Cerebellar cortex (tissue), 1 donor: ENCODE measurements around the gene NAA38.
A peak's percentile ranks its signal among the peaks of the same experiment; 100 is the strongest.

Experiments used
- DNase-seq: peaks from one replicate; pipeline ENCODE4 v3.0.0-alpha.2; 2015; ENCODE audit warnings: low spot score

Gene NAA38, protein sequence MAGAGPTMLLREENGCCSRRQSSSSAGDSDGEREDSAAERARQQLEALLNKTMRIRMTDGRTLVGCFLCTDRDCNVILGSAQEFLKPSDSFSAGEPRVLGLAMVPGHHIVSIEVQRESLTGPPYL

DNA sequence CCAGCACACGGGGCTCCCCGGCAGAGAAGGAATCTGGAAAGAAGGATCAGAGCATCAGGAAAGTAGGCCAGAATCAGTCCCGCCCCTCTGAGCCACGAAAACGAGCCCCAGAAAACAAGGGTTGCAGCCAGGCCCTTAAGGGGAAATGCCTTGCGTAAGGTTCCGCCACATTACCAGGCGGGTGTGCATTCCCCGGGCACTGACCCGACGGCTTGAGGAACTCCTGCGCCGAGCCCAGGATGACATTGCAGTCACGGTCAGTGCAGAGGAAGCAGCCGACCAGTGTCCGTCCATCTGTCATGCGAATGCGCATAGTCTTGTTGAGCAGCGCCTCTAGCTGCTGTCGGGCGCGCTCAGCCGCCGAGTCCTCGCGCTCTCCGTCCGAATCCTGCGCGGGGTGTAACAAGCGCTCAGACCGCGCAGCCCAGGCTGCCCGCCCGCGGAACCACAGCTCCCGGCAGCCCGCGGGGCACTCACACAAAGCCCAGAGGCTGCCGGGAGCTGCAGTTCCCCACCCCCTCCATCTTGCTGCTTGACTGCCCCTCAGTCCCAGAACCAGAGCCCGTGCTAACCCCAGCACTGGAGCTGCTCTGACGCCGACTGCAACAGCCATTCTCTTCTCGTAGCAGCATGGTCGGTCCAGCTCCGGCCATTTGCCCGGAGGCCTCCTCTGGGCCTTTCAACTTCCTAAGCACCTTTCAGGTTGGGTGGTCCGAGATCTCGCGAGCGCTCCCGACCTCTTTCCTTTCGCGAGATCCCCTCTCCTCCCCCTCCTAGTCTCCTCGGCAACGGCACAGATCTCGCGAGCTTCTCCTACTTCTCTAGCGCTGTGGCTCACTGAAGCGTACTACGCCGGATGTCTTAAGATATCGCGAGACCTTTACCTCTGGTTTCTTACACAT, at the start of gene NAA38:
Gene NAA38, minus strand, starts transcription at position 749 of the 902 bp plus-strand sequence. Its CDS starts 96 bp downstream, at position 653.
- peak; percentile 100 for DNase-seq

- no peak for DNase-seq
Measured at GRCh38 chr17:7903154-7904103, 46.1 kb upstream of the NAA38 start.

- peak; percentile 53 for DNase-seq
Measured at GRCh38 chr17:7897773-7898172, 40.4 kb upstream of the NAA38 start.

- no peak for DNase-seq
Measured at GRCh38 chr17:7897090-7897489, 39.7 kb upstream of the NAA38 start.

- DNase-seq, result no peak
Measured at GRCh38 chr17:7894866-7895265, 37.5 kb upstream of the NAA38 start.

- DNase-seq, result no peak
Measured at GRCh38 chr17:7894226-7894625, 36.9 kb upstream of the NAA38 start.

- no peak for DNase-seq
Measured at GRCh38 chr17:7893187-7893880, 36.0 kb upstream of the NAA38 start.

DNA sequence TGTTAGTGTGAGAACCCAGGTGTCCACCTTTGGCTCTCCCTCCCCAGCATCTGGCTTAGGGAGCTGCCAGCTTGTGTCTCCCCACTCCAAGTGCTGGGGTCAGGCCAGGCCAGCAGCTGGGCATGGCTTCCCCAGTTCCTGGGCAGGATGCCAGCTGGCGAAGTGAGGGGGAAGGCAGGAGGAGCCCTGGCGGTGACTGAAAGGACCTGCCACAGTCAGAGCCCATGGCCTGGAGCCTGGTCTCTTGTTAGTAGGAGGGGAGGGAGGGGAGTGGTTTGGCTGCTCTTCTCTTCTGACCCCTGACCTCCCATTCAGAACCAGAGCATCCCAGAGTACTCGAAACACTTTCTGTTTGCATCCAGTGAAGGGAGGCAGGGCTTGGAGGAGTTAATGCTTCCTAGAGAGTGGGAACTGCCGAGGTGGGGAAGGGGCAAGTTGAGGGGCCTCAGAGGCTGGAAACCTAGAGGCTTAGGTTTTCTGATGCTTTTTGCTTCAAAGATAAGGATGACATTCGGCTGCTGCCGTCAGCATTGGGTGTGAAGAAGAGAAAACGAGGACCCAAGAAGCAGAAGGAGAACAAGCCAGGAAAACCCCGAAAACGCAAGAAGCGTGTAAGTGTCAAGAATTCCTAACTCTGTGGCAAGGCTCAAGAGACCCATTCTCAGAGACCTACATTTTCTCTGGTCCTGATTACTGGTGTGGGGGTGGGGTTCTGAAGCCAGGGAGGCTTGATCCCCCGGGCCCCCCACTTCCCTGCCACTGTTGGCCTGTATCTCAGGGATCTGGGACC, 32.0 kb upstream of the NAA38 start:
- DNase-seq, result peak; percentile 88

DNA sequence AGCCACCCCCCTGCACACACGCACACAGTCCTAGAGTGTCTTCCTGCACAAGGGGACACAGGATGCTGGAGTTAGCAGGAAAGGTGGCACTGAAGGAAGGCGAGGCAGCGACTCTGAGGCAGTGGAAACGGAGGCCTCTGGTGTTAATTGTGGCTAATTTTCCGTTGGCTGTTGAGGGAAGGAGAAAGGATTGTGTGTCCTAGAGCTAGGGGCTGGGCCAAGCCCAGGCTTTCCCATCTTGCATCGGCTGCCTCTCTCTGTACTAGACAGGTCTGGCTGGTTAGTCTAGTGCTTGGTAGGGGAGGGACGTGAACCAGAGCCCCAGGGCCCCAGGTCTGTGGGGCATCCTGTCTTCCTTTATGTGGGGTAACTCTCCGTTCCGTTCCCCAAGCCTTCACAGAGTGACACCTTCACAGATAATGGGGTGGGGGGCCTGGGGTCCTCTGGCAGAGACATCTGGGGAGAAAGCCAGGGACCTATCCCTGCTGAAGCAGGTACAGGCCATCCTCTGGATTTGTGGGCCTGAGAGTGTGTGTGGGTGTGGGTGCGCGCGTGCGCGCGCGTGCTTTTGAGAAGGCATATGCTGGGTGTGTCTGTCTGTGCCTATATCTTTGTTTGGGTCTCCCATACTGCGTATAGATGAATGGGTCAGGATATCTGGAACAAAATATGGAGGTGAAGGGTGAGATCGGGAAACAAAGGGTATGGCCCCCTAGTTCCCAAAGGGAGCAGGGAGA, 31.0 kb upstream of the NAA38 start, which contains the start of gene CHD3:
Gene CHD3, plus strand, starts transcription at position 606 of the 737 bp plus-strand sequence. CDS start 212 bp downstream, outside the sequence.
- no peak for DNase-seq

GRCh38 chr17:7887482-7888183, 30.3 kb upstream of the NAA38 start:
- peak; percentile 87 for DNase-seq

GRCh38 chr17:7887038-7887481, 29.7 kb upstream of the NAA38 start:
- peak; percentile 57 for DNase-seq

GRCh38 chr17:7886227-7887037, 29.1 kb upstream of the NAA38 start:
- peak; percentile 53 for DNase-seq

- DNase-seq, result peak; percentile 60
Measured at GRCh38 chr17:7885367-7886226, 28.2 kb upstream of the NAA38 start.

DNA sequence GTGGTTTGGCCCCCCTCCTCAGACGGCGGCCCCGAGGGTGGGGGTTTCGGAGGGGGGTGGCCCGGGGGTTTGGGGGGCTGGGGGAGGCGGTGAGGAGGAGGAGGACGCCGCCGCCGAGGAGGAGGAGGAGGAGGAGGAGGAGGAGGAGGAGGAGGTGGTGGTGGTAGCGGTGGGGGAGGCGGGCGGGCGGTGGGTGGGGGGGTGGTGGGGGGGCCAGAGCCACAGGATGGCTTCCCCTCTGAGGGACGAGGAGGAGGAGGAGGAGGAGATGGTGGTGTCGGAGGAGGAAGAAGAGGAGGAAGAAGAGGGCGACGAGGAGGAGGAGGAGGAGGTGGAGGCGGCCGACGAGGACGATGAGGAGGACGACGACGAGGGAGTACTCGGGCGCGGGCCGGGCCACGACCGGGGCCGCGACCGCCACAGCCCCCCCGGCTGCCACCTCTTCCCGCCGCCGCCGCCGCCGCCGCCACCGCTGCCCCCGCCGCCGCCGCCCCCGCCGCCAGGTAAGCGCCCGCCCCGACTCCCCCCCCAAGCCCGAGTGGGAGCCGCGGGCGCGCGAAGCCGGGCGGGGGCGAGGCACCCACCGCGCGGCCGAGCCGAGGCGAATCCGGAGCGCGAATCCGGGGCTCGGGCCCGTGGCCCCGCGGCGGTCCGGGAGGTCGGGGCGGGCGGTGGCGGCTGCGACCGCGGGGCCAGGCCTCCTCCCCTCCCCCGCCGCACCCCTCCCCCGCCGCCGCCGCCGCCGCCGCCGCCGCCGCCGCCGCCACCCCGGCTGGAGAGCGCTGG, 27.4 kb upstream of the NAA38 start:
- DNase-seq, result no peak

DNA sequence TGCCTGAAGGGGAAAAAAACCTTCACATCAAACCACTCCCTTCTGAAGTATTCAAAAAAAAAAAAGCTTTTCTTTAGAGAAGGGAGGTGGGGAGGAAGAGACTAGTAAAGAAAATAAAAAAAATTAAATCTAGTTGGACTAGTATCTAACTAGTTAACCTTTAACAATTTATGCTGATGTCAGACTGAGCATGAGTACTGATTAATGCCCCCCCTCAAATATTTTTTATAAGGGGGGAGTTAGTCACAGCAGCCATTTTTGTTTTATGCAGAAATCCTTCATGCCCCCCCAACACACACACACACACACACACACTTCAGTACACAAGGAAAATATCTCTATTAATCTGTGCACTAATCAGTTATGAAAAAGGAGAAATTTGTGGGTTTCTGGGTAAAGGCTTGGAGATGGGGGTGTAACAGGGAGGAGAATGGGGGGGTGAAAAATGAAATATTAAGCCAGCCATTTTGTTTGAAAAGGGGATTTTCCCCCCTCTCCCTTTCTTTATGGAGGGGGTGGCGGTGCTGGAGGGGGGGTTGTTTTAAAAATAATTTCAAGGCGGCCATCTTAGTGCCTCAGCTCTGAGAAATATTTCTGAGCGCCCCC, 26.5 kb upstream of the NAA38 start:
- DNase-seq, result no peak

DNA sequence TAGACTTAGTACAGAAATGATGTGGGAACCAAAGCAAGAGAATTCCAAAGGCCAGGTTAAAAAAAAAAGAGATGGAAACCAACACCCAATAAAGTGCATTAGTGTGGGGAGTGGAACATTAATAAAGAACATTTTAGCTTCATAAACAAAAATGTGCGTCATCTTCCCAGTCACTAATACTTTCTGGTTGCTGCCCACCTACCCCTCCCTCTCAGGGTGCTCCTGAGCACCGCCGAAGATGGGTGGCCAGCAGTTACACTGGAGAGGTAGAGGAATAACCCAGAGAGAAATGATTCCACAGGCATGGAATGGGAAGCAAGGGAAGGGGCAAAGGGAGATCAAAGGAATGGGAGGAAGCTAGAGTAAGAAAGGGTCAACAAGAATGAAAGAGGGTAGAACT, 25.3 kb upstream of the NAA38 start:
- no peak for DNase-seq
